Vagina (tissue), 2 donors: ENCODE data around the gene GALR2.

Experiments used
- POLR2A ChIP-seq, 2 donors: fragments of 450-650 bp; IDR thresholded peaks; one replicate each; pipeline ENCODE4 v1.6.1; 2017; ENCODE audit warnings: antibody characterized with exemption in 2 of 2, mild to moderate bottlenecking in 2 of 2, moderate library complexity in 2 of 2
- POLR2AphosphoS5 ChIP-seq, 2 donors: sonication (generic); formaldehyde crosslinking; IDR thresholded peaks; one replicate each; pipeline ENCODE4 v1.9.0; 2017; ENCODE audit warnings: antibody characterized with exemption in 2 of 2, mild to moderate bottlenecking in 2 of 2, low read depth in 1 of 2; ENCODE audit not compliant: insufficient read depth in 1 of 2
- TF ChIP-seq, protein P1 (sequence below), 3 experiments: fragments of 450-650 bp in 2 of 3; fragments of 200-600 bp in 1 of 3; sonication (generic) in 1 of 3; IDR thresholded peaks; one replicate each; pipeline ENCODE4 v1.5.1; 2017 to 2019; ENCODE audit warnings: antibody characterized with exemption in 3 of 3, mild to moderate bottlenecking in 2 of 3, moderate library complexity in 2 of 3

DNA sequence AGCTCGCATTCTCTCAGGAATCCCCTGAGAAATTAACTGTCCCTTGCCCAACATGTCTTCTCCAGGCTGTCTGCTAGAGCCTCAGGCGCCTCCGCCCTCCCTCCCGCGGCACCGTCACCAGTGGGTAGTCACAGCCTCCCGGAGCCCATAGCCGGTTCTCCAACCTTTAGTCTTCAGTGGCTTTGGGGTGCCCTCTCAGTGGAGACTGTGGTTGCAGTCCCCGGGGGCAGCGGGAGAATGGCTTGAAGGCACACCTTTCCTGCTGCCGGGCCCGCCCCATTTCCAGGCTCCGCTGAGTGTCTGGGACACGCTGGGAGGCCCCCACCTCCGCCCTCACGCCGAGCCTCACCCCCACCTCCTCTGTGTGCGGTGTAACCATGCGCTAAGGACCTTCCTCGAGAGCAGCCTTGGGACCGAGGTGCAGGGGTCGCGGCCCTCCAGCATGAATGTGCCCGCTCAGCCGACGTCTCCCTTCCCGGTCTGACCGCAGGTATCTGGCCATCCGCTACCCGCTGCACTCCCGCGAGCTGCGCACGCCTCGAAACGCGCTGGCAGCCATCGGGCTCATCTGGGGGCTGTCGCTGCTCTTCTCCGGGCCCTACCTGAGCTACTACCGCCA is 1.7 kb downstream of the GALR2 start:
- TF ChIP-seq POLR2A (IDR thresholded peaks at IDR 0.05) = no peak
- no peak for TF ChIP-seq POLR2AphosphoS5 (IDR thresholded peaks at IDR 0.05; ENCODE audit: insufficient read depth in 1 of 2, low read depth in 1 of 2)
- TF ChIP-seq, protein P1, sequence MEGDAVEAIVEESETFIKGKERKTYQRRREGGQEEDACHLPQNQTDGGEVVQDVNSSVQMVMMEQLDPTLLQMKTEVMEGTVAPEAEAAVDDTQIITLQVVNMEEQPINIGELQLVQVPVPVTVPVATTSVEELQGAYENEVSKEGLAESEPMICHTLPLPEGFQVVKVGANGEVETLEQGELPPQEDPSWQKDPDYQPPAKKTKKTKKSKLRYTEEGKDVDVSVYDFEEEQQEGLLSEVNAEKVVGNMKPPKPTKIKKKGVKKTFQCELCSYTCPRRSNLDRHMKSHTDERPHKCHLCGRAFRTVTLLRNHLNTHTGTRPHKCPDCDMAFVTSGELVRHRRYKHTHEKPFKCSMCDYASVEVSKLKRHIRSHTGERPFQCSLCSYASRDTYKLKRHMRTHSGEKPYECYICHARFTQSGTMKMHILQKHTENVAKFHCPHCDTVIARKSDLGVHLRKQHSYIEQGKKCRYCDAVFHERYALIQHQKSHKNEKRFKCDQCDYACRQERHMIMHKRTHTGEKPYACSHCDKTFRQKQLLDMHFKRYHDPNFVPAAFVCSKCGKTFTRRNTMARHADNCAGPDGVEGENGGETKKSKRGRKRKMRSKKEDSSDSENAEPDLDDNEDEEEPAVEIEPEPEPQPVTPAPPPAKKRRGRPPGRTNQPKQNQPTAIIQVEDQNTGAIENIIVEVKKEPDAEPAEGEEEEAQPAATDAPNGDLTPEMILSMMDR (IDR thresholded peaks at IDR 0.05) = no peak
